Right lobe of liver (tissue), 4 donors: ENCODE data around the gene TNFSF13.

Source experiments
- CTCF ChIP-seq, 4 donors: fragments of 200-600 bp in 3 of 4; fragments of 450-650 bp in 1 of 4; IDR thresholded peaks; one replicate each; pipeline versions ENCODE4 v1.5.1 to v1.8.0; 2016 to 2022; ENCODE audit warnings: antibody characterized with exemption in 4 of 4, mild to moderate bottlenecking in 2 of 4
- POLR2A ChIP-seq: fragments of 450-650 bp; IDR thresholded peaks from one replicate; pipeline ENCODE4 v1.6.1; 2017; ENCODE audit warnings: antibody characterized with exemption, mild to moderate bottlenecking
- donor health status: DM: no; HTN: no; CAD: no.
- donor health status: DM: no; HTN: no; CAD: no.
- donor health status: DM: no; HTN: yes; CAD: no.

DNA sequence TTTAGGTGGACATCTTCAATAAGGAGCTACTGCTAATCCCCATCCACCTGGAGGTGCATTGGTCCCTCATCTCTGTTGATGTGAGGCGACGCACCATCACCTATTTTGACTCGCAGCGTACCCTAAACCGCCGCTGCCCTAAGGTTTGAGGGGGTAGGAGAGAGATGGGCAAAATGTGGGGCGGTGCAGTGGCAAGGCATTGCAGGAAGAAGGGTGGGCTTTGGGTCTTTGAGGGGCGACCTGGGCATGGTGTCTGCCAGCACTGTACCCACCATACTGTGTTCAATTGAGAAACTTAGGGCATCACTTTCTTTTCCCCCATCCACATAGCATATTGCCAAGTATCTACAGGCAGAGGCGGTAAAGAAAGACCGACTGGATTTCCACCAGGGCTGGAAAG is 11.8 kb downstream of the TNFSF13 start:
- TF ChIP-seq CTCF (IDR thresholded peaks at IDR 0.05) = no peak
- no peak for TF ChIP-seq POLR2A
